ENCODE data around the gene CCDC88A. TPM values are rescaled to one million over a fixed set of nuclear protein-coding genes. Genes with fewer than 3 reads are reported as not detected.

CCDC88A gene
- total RNA-seq, 4 donors from 2014 or later: 8.4 to 15.9 (median 9.4) TPM

DNA sequence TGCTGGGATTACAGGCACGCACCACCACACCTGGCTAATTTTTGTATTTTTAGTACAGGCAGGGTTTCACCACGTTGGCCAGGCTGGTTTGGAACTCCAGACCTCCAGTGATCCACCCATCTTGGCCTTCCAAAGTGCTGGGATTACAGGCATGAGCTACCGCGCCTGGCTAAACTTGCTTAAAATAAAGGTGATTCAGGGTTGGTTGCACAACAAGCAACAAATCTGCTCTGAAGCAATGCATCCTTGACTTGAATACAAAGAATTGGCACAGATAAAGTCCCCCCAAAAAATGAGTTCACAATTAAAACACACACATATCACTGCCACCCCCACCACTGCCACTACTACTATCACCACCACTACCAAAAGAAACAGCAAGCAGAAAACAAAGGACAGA, 34.9 kb downstream of the CCDC88A start:
- 86 to 92% methylated on average over 4 of the region's 4 CpGs for WGBS, 2 donors
- H3K4me3 ChIP-seq (ENCODE audit: low read depth, poor library complexity, severe bottlenecking): no peak overlapping the region
- no peak for TF ChIP-seq POLR2A (IDR thresholded peaks at IDR 0.05)
- TF ChIP-seq, protein P1, sequence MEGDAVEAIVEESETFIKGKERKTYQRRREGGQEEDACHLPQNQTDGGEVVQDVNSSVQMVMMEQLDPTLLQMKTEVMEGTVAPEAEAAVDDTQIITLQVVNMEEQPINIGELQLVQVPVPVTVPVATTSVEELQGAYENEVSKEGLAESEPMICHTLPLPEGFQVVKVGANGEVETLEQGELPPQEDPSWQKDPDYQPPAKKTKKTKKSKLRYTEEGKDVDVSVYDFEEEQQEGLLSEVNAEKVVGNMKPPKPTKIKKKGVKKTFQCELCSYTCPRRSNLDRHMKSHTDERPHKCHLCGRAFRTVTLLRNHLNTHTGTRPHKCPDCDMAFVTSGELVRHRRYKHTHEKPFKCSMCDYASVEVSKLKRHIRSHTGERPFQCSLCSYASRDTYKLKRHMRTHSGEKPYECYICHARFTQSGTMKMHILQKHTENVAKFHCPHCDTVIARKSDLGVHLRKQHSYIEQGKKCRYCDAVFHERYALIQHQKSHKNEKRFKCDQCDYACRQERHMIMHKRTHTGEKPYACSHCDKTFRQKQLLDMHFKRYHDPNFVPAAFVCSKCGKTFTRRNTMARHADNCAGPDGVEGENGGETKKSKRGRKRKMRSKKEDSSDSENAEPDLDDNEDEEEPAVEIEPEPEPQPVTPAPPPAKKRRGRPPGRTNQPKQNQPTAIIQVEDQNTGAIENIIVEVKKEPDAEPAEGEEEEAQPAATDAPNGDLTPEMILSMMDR (IDR thresholded peaks at IDR 0.05): no peak
- DNase-seq (ENCODE audit: low spot score in 2 of 2): no peak
- intact Hi-C loops (cut with DNase I; ENCODE audit: low total_unique reads): no loop called here

DNA sequence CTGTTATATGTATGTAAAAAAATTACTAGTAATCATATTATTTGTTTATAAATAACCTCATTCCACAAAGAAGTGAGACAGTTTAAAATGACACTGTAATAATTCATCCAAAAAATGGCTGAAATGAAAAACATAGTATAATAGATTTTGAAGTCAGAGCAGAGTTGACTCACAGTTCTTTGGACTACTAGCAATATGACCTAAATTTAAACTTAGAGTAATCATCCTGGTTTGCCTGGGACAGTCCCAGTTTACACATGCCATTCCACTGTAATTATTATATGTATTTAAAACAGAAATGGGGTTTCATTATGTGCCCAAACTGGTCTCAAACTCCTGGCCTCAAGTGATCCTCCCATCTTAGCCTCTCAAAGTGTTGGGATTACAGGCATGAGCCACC, 48.3 kb downstream of the CCDC88A start:
- DNase-seq (ENCODE audit: low spot score in 2 of 2): no peak
- no peak for TF ChIP-seq POLR2A (IDR thresholded peaks at IDR 0.05)
- TF ChIP-seq, protein P1 (IDR thresholded peaks at IDR 0.05): no peak
- no peak overlapping the region for H3K4me3 ChIP-seq (ENCODE audit: low read depth, poor library complexity, severe bottlenecking)
- intact Hi-C loops (cut with DNase I; ENCODE audit: low total_unique reads): no loop called here

DNA sequence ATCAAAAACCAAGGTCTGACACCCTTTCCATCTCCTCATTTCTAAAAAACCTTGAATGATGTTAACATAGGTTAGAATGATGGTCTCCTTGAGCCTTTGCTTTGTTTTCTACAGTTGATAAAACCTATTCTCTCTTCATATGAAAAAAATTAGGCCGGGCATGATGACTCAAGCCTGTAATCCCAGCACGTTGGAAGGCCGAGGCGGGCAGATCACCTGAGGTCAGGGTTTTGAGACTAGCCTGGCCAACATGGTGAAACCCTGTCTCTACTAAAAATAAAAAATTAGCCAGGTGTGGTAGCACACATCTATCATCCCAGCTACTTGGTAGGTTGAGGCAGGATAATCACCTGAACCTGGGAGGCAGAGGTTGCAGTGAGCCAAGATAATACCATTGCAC, 49.4 kb downstream of the CCDC88A start:
- DNase-seq (ENCODE audit: low spot score in 2 of 2): no peak
- intact Hi-C loops (cut with DNase I; ENCODE audit: low total_unique reads): no loop called here
- H3K4me3 ChIP-seq (ENCODE audit: low read depth, poor library complexity, severe bottlenecking): no peak overlapping the region
- WGBS, 2 donors: 93 to 95% methylated on average over 4 of the region's 4 CpGs
- TF ChIP-seq, protein P1 (IDR thresholded peaks at IDR 0.05): no peak
- TF ChIP-seq POLR2A (IDR thresholded peaks at IDR 0.05): no peak

DNA sequence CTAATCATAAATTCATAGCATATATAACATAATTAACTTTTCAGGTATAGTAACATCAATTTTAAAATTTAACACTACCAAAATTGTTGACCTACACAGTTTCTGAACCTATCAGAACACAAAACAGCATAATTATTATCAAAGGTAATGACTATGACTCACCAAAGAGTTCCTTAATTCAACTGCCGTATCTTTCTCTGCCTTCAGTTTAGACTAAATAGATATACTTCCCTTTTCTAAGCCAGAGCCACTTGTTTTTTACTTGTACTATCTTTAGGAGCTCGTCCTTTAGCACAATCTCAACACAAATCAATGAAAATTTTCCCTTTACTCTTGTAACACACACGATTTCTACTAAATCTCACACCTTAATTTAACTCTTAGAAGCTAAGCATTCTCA, 54.4 kb downstream of the CCDC88A start:
- 56 to 61% methylated on average over 3 of the region's 3 CpGs for WGBS, 2 donors
- no peak overlapping the region for H3K4me3 ChIP-seq (ENCODE audit: low read depth, poor library complexity, severe bottlenecking)
- DNase-seq (ENCODE audit: low spot score in 2 of 2): no peak
- TF ChIP-seq POLR2A (IDR thresholded peaks at IDR 0.05): no peak
- TF ChIP-seq, protein P1 (IDR thresholded peaks at IDR 0.05): no peak
- intact Hi-C loops (cut with DNase I; ENCODE audit: low total_unique reads): no loop called here

DNA sequence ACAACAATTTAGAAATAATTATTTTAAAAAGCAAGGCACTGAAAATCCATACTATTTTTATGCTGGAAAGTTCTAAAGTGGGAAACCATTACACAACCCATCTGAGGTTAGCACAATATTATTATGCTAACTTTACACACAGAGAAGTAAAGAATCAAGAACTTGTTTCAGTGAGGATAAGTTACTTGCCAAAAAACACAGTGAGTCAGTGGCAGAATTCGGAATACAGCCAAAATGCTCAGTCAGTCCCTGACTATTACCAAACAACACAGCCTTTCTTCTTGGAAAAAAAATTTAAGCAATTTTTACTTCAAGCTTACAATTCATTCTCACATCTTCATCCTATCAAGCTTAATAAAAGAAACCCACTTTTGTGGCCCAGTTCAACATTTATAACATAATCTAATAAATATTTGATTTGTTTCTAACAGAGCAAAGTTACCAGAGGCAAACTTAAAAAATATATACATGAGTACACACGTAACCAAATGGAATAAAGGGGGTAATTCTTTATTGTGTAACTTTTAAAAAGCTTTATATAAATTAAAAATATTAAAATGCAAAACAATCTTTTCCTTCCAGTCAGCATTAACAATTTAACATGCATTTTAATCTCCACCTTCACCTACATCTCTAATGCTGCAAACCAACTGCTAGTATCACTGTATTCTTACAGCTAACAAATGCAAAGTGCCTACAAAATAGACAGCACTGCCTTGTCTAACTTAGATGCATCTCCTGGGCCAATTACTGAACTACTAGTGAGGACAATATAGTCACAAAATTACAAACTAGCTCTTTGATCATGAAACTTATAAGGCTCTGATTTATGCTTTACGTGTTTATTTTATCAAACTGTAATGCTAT, 55.2 kb downstream of the CCDC88A start:
- DNase-seq (ENCODE audit: low spot score in 2 of 2): peak in 1 of 2 donors; percentile 71
- intact Hi-C loops (cut with DNase I; ENCODE audit: low total_unique reads): no loop called here
- 50 to 54% methylated on average over 3 of the region's 3 CpGs for WGBS, 2 donors
- no peak for TF ChIP-seq POLR2A (IDR thresholded peaks at IDR 0.05)
- TF ChIP-seq, protein P1 (IDR thresholded peaks at IDR 0.05): no peak
- no peak overlapping the region for H3K4me3 ChIP-seq (ENCODE audit: low read depth, poor library complexity, severe bottlenecking)

All from lower leg skin (tissue), 4 donors.